Stomach smooth muscle (tissue), 2 donors: ENCODE results near the gene EFCAB11.

Source experiments
- H3K27ac ChIP-seq: one replicate; pipeline ENCODE4 v1.7.0; 2013; ENCODE audit warnings: mild to moderate bottlenecking, low read length, inconsistent platforms
- H3K27me3 ChIP-seq, 2 donors: one replicate each; pipeline ENCODE4 v1.7.0; 2013; ENCODE audit warnings: low read length in 2 of 2; ENCODE audit not compliant: insufficient read depth in 2 of 2, control insufficient read depth in 1 of 2
- H3K36me3 ChIP-seq, 2 donors: one replicate each; pipeline ENCODE4 v1.7.0; 2013; ENCODE audit warnings: low read length in 2 of 2; ENCODE audit not compliant: control insufficient read depth in 2 of 2, insufficient read depth in 2 of 2
- H3K4me1 ChIP-seq: one replicate; pipeline ENCODE4 v1.7.0; 2013; ENCODE audit warnings: low read length; ENCODE audit not compliant: control insufficient read depth, insufficient read depth
- H3K4me3 ChIP-seq, 2 donors: one replicate each; pipeline ENCODE4 v1.7.0; 2013; ENCODE audit warnings: low read length in 2 of 2
- H3K9ac ChIP-seq, 2 donors: one replicate each; pipeline ENCODE4 v1.7.0; 2013; ENCODE audit warnings: low read length in 2 of 2, mild to moderate bottlenecking in 1 of 2
- H3K9me3 ChIP-seq, 2 donors: one replicate each; pipeline ENCODE4 v1.7.0; 2013; ENCODE audit warnings: low read length in 2 of 2; ENCODE audit not compliant: control insufficient read depth in 2 of 2
- donor health status: healthy.
- donor health status: Pancreatic carcinoma.

Gene EFCAB11, protein sequence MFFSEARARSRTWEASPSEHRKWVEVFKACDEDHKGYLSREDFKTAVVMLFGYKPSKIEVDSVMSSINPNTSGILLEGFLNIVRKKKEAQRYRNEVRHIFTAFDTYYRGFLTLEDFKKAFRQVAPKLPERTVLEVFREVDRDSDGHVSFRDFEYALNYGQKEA

GRCh38 chr14:89954070-89955021 is at the start of gene EFCAB11:
EFCAB11 (minus strand) TSS chr14:89954730; CDS start chr14:89954660, 70 bp downstream.
- Histone ChIP-seq H3K36me3 (no peaks in the 10 kb centered on the region), H3K9me3 (no peaks in the 10 kb centered on the region), H3K27ac (peak within 1 kb of the TSS; percentile 85), H3K9ac (peak within 1 kb of the TSS; percentile 59 to 85), H3K4me1 (peaks cover 22% of the 10 kb centered on the region), H3K27me3 (no peaks in the 10 kb centered on the region), H3K4me3 (peak within 1 kb of the TSS; percentile 94)

- Histone ChIP-seq H3K27ac (no peak overlapping the region), H3K9ac (no peak overlapping the region), H3K4me1 (no peaks in the 10 kb centered on the region), H3K27me3 (no peaks in the 10 kb centered on the region), H3K4me3 (no peak overlapping the region), H3K9me3 (no peaks in the 10 kb centered on the region), H3K36me3 (peaks cover 0 to 11% of the 10 kb centered on the region in 2 donors)
These were observed 49.2 kb upstream of the EFCAB11 start for GRCh38 chr14:90003526-90004307.

DNA sequence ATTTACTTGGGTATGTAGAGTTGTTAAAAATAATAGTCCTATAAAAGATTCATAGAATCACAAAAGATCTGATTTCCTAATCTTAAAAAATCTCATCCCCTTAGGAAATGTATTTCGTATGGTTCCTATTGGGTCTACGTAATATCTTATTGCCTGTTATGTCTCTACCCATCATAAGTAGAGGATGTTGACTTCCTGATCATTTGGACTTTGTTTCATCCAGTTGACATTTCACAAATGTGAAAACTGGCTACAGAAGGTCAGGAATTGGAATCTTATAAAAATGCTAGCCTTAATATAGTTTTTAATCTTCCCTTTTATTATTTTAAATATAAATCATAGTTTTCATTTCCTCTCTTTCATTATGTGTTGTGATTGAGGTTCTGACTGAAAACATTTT is 46.4 kb upstream of the EFCAB11 start:
- H3K27me3 ChIP-seq: no peaks in the 10 kb centered on the region
- no peaks in the 10 kb centered on the region for H3K4me1 ChIP-seq
- no peak overlapping the region for H3K9ac ChIP-seq
- H3K36me3 ChIP-seq: peaks cover 6 to 15% of the 10 kb centered on the region in 2 donors
- no peak overlapping the region for H3K4me3 ChIP-seq
- H3K27ac ChIP-seq: no peak overlapping the region
- H3K9me3 ChIP-seq: no peaks in the 10 kb centered on the region

DNA sequence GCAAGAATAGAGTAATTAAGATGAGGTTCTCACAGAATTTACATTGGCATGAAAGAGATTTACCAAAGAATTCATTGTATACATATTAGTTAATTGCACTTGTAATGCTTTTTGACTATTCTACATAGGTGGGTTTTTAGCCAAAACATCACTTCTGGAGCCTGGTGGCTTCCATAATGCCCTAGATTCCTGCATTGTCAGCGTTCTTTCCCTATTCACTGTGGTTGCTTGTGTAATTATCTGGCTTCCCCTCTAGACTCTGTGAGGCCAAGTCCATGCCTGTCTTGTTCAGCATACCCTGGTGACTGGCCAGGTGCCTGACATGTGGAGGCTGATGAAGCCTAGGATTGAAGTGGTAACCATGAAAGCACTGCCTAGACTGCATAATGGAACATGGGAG is 42.4 kb upstream of the EFCAB11 start:
- no peak overlapping the region for H3K4me3 ChIP-seq
- H3K36me3 ChIP-seq: peaks cover 13 to 14% of the 10 kb centered on the region in 2 donors
- no peak overlapping the region for H3K27ac ChIP-seq
- no peaks in the 10 kb centered on the region for H3K9me3 ChIP-seq
- no peaks in the 10 kb centered on the region for H3K4me1 ChIP-seq
- H3K27me3 ChIP-seq: no peaks in the 10 kb centered on the region
- no peak overlapping the region for H3K9ac ChIP-seq

GRCh38 chr14:89992273-89992672 is 37.7 kb upstream of the EFCAB11 start:
- Histone ChIP-seq H3K27me3 (no peaks in the 10 kb centered on the region), H3K27ac (no peak overlapping the region), H3K9ac (no peak overlapping the region), H3K36me3 (peaks cover 12 to 14% of the 10 kb centered on the region in 2 donors), H3K4me1 (no peaks in the 10 kb centered on the region), H3K9me3 (no peaks in the 10 kb centered on the region), H3K4me3 (no peak overlapping the region)

GRCh38 chr14:89990623-89991275 is 36.2 kb upstream of the EFCAB11 start:
- Histone ChIP-seq H3K4me3 (no peak overlapping the region), H3K36me3 (peaks cover 12 to 15% of the 10 kb centered on the region in 2 donors), H3K27ac (no peak overlapping the region), H3K4me1 (no peaks in the 10 kb centered on the region), H3K9ac (no peak overlapping the region), H3K9me3 (no peaks in the 10 kb centered on the region), H3K27me3 (no peaks in the 10 kb centered on the region)

DNA sequence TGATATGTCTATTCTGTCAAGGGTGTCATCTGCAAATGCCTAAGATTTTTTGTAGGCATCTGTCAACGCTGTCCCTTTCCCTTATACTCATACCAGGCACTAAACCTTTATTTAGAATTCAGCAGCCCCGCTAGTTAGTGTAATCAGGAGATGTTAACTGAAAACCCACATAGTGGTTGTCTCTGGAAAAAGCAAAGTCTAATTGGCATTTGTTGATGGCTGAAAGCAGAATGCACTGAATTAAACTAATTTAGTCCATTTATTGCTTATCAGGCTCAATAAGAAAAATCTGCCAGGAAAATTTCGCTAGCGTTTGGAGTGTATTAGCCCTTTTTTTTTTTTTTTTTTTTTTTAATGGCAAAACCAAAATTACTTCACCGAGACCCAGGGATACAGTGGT is 35.7 kb upstream of the EFCAB11 start:
- no peaks in the 10 kb centered on the region for H3K9me3 ChIP-seq
- no peak overlapping the region for H3K4me3 ChIP-seq
- no peak overlapping the region for H3K9ac ChIP-seq
- H3K27me3 ChIP-seq: no peaks in the 10 kb centered on the region
- peaks cover 12 to 15% of the 10 kb centered on the region in 2 donors for H3K36me3 ChIP-seq
- no peaks in the 10 kb centered on the region for H3K4me1 ChIP-seq
- no peak overlapping the region for H3K27ac ChIP-seq

GRCh38 chr14:89988787-89989186 is 34.3 kb upstream of the EFCAB11 start:
- Histone ChIP-seq H3K36me3 (peaks cover 12 to 13% of the 10 kb centered on the region in 2 donors), H3K4me3 (no peak overlapping the region), H3K9ac (no peak overlapping the region), H3K27ac (no peak overlapping the region), H3K9me3 (no peaks in the 10 kb centered on the region), H3K4me1 (no peaks in the 10 kb centered on the region), H3K27me3 (no peaks in the 10 kb centered on the region)

GRCh38 chr14:89987161-89987475 is 32.6 kb upstream of the EFCAB11 start:
- Histone ChIP-seq H3K9me3 (no peaks in the 10 kb centered on the region), H3K27ac (no peak overlapping the region), H3K4me1 (no peaks in the 10 kb centered on the region), H3K36me3 (peaks cover 11 to 12% of the 10 kb centered on the region in 2 donors), H3K27me3 (no peaks in the 10 kb centered on the region), H3K4me3 (no peak overlapping the region), H3K9ac (no peak overlapping the region)

- peaks cover 11 to 15% of the 10 kb centered on the region in 2 donors for H3K36me3 ChIP-seq
- H3K27me3 ChIP-seq: no peaks in the 10 kb centered on the region
- H3K4me1 ChIP-seq: no peaks in the 10 kb centered on the region
- H3K9me3 ChIP-seq: no peaks in the 10 kb centered on the region
- no peak overlapping the region for H3K27ac ChIP-seq
- H3K9ac ChIP-seq: no peak overlapping the region
- no peak overlapping the region for H3K4me3 ChIP-seq
These were observed 32.1 kb upstream of the EFCAB11 start for GRCh38 chr14:89986462-89987160.
